Breast epithelium (tissue), 4 donors: ENCODE results near the gene CATSPERZ. TPM values are rescaled to one million over a fixed set of nuclear protein-coding genes. Genes with fewer than 3 reads are reported as not detected.

Source experiments
- DNase-seq, 2 donors: peaks; one replicate each; pipeline ENCODE4 v3.0.0-alpha.2; 2019; ENCODE audit warnings: low spot score in 2 of 2
- H3K27ac ChIP-seq, 2 donors: fragments of 200-600 bp; sonication (generic) in 1 of 2; one replicate each; pipeline ENCODE4 v1.5.1; 2016 to 2019; ENCODE audit warnings: mild to moderate bottlenecking in 1 of 2
- H3K27me3 ChIP-seq, 2 donors: fragments of 200-600 bp; sonication (generic) in 1 of 2; one replicate each; pipeline versions ENCODE4 v1.5.1 to v1.6.0; 2017 to 2019; ENCODE audit warnings: control low read depth in 1 of 2, mild to moderate bottlenecking in 1 of 2
- H3K36me3 ChIP-seq: fragments of 200-600 bp; one replicate; pipeline ENCODE4 v1.5.1; 2019
- H3K4me1 ChIP-seq, 2 donors: fragments of 200-600 bp; sonication (generic); one replicate each; pipeline ENCODE4 v1.5.1; 2016 to 2019; ENCODE audit warnings: control low read depth in 1 of 2
- H3K4me3 ChIP-seq, 3 donors: fragments of 200-600 bp; sonication (generic); 1 replicate in 2 of 3; 2 replicates in 1 of 3; pipeline ENCODE4 v1.5.1; 2016 to 2019; ENCODE audit warnings: mild to moderate bottlenecking in 3 of 3, moderate library complexity in 2 of 3
- H3K9me3 ChIP-seq, 2 donors: fragments of 200-600 bp; sonication (generic) in 1 of 2; one replicate each; pipeline ENCODE4 v1.5.1; 2016 to 2019; ENCODE audit warnings: control low read depth in 1 of 2
- POLR2A ChIP-seq: fragments of 450-650 bp; IDR thresholded peaks from one replicate; pipeline ENCODE4 v1.6.1; 2016; ENCODE audit warnings: antibody characterized with exemption, mild to moderate bottlenecking, moderate library complexity
- POLR2AphosphoS5 ChIP-seq, 3 donors: sonication (generic); formaldehyde crosslinking; IDR thresholded peaks; one replicate each; pipeline ENCODE4 v1.6.1; 2017; ENCODE audit warnings: antibody characterized with exemption in 3 of 3
- intact Hi-C: fragments of 100-400 bp; cut with DNase I; formaldehyde crosslinking; loops from one replicate; pipeline ENCODE4 v1.15.1; 2023; ENCODE audit warnings: low total_unique reads
- total RNA-seq, 3 donors: library from RNA; depleted of rRNA; stranded (reverse); fragments of >200 nt; gene quantifications; one replicate each; pipeline ENCODE4 v1.1.0, GENCODE V29; 2016
- TF ChIP-seq, protein P1 (sequence below), 3 donors: fragments of 450-650 bp; IDR thresholded peaks; one replicate each; pipeline ENCODE4 v1.5.1; 2016 to 2017; ENCODE audit warnings: antibody characterized with exemption in 3 of 3, mild to moderate bottlenecking in 3 of 3, moderate library complexity in 3 of 3

The CATSPERZ gene
- total RNA-seq, 3 donors from 2014 or later = 1.8 TPM; not detected in 2

DNA sequence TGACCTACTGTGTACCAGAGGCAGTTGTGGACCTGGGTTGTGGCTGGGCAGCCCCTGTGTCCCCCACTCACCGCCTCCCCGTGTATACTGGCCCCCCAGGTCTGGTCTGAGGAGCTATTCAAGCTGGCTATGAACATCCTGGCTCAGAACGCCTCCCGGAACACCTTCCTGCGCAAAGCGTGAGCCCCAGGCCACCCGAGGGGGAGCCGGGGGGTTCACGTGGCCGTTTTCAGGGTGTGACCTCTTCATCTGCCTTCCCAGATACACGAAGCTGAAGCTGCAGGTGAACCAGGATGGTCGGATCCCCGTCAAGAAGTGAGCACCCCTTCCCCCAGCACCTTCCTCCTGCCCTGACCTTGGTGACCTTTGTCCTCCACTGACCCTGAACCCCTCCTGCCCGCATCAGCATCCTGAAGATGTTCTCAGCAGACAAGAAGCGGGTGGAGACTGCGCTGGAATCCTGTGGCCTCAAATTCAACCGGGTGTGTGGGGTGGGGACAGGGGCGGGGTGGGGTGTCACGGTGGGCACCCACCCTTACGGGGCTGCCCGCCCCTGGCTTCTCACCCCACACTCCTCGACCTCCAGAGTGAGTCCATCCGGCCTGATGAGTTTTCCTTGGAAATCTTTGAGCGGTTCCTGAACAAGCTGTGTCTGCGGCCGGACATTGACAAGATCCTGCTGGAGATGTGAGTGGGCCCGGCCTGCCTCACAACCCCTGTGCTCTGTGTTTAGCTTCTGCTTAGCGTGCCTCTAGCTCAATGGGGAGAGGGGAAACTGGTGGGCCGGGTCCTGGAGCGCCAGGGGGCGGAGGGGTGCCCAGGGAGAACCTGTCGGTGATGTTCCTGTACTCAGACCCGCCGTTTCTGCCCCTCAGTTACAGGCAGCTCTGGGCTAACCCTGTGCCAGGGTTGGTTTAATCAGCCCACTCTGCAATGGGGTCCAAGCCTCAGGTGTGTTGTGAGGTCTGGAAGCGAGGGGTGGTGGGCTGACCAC is 44.7 kb upstream of the CATSPERZ start:
- DNase-seq = no peak
- H3K36me3 ChIP-seq = no peaks in the 10 kb centered on the region
- H3K4me3 ChIP-seq = no peak overlapping the region
- no peak for TF ChIP-seq POLR2A
- H3K4me1 ChIP-seq = peaks cover 8 to 9% of the 10 kb centered on the region in 2 donors
- no peaks in the 10 kb centered on the region for H3K27me3 ChIP-seq
- intact Hi-C loops = no loop called here
- H3K27ac ChIP-seq = no peak overlapping the region
- H3K9me3 ChIP-seq = no peaks in the 10 kb centered on the region

DNA sequence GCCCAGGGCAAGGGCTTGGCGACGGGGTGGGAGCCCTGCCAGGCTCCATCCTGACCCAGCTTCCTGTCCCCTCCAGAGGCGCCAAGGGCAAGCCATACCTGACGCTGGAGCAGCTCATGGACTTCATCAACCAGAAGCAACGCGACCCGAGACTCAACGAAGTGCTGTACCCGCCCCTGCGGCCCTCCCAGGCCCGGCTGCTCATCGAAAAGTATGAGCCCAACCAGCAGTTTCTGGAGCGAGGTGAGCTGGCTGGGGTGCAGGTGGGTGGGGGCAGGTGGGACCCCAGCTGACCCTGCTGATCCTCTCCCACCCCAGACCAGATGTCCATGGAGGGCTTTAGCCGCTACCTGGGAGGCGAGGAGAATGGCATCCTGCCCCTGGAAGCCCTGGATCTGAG is 43.9 kb upstream of the CATSPERZ start:
- intact Hi-C loops = no loop called here
- no peak overlapping the region for H3K4me3 ChIP-seq
- no peak for DNase-seq
- no peaks in the 10 kb centered on the region for H3K27me3 ChIP-seq
- H3K27ac ChIP-seq = no peak overlapping the region
- TF ChIP-seq, protein P1, sequence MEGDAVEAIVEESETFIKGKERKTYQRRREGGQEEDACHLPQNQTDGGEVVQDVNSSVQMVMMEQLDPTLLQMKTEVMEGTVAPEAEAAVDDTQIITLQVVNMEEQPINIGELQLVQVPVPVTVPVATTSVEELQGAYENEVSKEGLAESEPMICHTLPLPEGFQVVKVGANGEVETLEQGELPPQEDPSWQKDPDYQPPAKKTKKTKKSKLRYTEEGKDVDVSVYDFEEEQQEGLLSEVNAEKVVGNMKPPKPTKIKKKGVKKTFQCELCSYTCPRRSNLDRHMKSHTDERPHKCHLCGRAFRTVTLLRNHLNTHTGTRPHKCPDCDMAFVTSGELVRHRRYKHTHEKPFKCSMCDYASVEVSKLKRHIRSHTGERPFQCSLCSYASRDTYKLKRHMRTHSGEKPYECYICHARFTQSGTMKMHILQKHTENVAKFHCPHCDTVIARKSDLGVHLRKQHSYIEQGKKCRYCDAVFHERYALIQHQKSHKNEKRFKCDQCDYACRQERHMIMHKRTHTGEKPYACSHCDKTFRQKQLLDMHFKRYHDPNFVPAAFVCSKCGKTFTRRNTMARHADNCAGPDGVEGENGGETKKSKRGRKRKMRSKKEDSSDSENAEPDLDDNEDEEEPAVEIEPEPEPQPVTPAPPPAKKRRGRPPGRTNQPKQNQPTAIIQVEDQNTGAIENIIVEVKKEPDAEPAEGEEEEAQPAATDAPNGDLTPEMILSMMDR (IDR thresholded peaks at IDR 0.05) = no peak
- no peak for TF ChIP-seq POLR2AphosphoS5 (IDR thresholded peaks at IDR 0.05)
- TF ChIP-seq POLR2A = no peak
- no peaks in the 10 kb centered on the region for H3K9me3 ChIP-seq
- peaks cover 8 to 9% of the 10 kb centered on the region in 2 donors for H3K4me1 ChIP-seq
- no peaks in the 10 kb centered on the region for H3K36me3 ChIP-seq

DNA sequence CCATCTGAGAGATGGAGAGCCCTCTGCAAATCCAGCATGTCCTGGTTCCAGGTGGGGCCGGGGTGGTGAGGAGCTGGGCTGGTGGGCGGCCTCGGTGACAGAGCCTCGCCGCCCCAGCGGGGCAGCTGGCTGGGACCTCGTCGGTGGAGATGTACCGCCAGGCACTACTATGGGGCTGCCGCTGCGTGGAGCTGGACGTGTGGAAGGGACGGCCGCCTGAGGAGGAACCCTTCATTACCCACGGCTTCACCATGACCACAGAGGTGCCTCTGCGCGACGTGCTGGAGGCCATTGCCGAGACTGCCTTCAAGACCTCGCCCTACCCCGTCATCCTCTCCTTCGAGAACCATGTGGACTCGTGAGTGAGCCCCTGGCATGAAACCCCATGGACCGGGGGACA is 41.8 kb upstream of the CATSPERZ start:
- Histone ChIP-seq H3K27ac (no peak overlapping the region), H3K4me3 (no peak overlapping the region), H3K36me3 (no peaks in the 10 kb centered on the region), H3K9me3 (no peaks in the 10 kb centered on the region), H3K4me1 (no peaks in the 10 kb centered on the region), H3K27me3 (no peaks in the 10 kb centered on the region)
- no peak for DNase-seq
- TF ChIP-seq POLR2A (no peak), POLR2AphosphoS5 (IDR thresholded peaks at IDR 0.05) (no peak)
- TF ChIP-seq, protein P1 (IDR thresholded peaks at IDR 0.05) = no peak
- intact Hi-C loops = no loop called here

DNA sequence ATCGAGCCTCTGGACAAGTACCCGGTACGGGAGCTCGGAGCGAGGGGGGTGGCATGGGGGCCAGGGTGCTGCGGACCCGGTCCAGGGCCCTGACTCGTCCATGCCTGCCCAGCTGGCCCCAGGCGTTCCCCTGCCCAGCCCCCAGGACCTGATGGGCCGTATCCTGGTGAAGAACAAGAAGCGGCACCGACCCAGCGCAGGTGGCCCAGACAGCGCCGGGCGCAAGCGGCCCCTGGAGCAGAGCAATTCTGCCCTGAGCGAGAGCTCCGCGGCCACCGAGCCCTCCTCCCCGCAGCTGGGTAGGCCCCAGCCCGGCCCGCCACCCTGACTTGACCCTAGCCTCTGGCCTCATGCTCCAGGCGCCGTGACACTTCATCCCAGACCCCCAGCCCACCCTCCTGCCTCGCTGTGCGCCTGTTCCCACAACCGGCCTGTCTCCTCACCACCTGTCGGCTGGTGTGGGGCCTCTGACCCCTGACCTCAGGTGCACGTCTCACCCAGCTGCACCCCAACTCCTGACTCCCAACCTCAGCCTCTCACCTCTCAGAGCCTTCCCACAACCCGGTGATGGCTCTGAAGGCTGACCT is 41.1 kb upstream of the CATSPERZ start:
- TF ChIP-seq, protein P1 (IDR thresholded peaks at IDR 0.05) = no peak
- TF ChIP-seq POLR2AphosphoS5 (IDR thresholded peaks at IDR 0.05) (no peak), POLR2A (no peak)
- H3K9me3 ChIP-seq = no peaks in the 10 kb centered on the region
- no peak for DNase-seq
- H3K27ac ChIP-seq = no peak overlapping the region
- H3K4me3 ChIP-seq = no peak overlapping the region
- intact Hi-C loops = no loop called here
- no peaks in the 10 kb centered on the region for H3K4me1 ChIP-seq
- H3K36me3 ChIP-seq = no peaks in the 10 kb centered on the region
- no peaks in the 10 kb centered on the region for H3K27me3 ChIP-seq

DNA sequence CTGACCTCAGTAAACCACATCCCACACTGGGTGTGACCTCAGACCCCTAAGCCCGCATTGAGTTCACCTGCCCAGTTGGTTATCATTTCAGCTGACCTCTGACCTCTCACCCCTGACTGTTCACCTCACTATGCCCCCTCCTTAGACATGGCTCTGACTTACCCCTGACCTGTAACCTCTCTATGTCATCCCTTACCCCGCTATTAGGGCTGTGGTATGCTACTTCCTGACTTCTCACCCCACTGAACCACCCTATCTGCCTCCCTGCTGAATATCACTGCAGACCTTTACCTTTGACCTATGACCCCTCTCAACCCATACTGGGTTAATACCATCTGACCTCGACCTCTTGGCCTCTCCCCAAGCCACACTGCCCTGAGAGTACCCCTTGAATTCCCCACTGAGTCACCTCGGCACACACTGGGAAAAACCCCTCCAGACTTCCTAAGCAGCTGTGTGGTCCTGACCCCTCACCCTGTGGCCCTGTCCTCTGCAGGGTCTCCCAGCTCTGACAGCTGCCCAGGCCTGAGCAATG is 40.6 kb upstream of the CATSPERZ start:
- no peaks in the 10 kb centered on the region for H3K9me3 ChIP-seq
- no peaks in the 10 kb centered on the region for H3K27me3 ChIP-seq
- no peak for DNase-seq
- no peaks in the 10 kb centered on the region for H3K36me3 ChIP-seq
- no peaks in the 10 kb centered on the region for H3K4me1 ChIP-seq
- H3K27ac ChIP-seq = no peak overlapping the region
- no peak for TF ChIP-seq POLR2A
- TF ChIP-seq, protein P1 (IDR thresholded peaks at IDR 0.05) = no peak
- H3K4me3 ChIP-seq = no peak overlapping the region
- intact Hi-C loops = no loop called here
